ENCODE measurements around the gene SIGLEC12. TPM values are rescaled to one million over a fixed set of nuclear protein-coding genes. Genes with fewer than 3 reads are reported as not detected.
"Not testable (repeated sequence)": the region's sequence is repeated elsewhere in the genome, so short reads cannot be mapped to it uniquely, and the experiment has no call there.

The SIGLEC12 gene
- total RNA-seq, 2 donors from 2014 or later: 0.91 TPM; not detected in 1

- Histone ChIP-seq H3K27me3 (replicated peaks; ENCODE audit: insufficient read depth) (no peaks in the 10 kb centered on the region), H3K27ac (no peak overlapping the region), H3K4me1 (replicated peaks) (no peaks in the 10 kb centered on the region), H3K9me3 (no peaks in the 10 kb centered on the region), H3K4me3 (no peak overlapping the region), H3K36me3 (no peaks in the 10 kb centered on the region)
- intact Hi-C loops (cut with DNase I): no loop called here
- DNase-seq (ENCODE audit: low spot score): no peak
- TF ChIP-seq CTCF (IDR thresholded peaks at IDR 0.05): no peak
- TF ChIP-seq POLR2A (IDR thresholded peaks at IDR 0.05): no peak
- no peak for TF ChIP-seq POLR2AphosphoS5 (IDR thresholded peaks at IDR 0.05)
- 62% methylated on average over 4 of the region's 4 CpGs for WGBS
These were observed 32.4 kb downstream of the SIGLEC12 start for GRCh38 chr19:51469162-51469561.

- DNase-seq (ENCODE audit: low spot score): no peak
- no peaks in the 10 kb centered on the region for H3K27me3 ChIP-seq (replicated peaks; ENCODE audit: insufficient read depth)
- 60% methylated on average over 2 of the region's 2 CpGs for WGBS
- intact Hi-C loops (cut with DNase I): no loop called here
- no peaks in the 10 kb centered on the region for H3K9me3 ChIP-seq
- H3K4me1 ChIP-seq (replicated peaks): no peaks in the 10 kb centered on the region
- no peaks in the 10 kb centered on the region for H3K36me3 ChIP-seq
- H3K27ac ChIP-seq: no peak overlapping the region
- no peak overlapping the region for H3K4me3 ChIP-seq
- TF ChIP-seq CTCF (IDR thresholded peaks at IDR 0.05) (no peak), POLR2A (IDR thresholded peaks at IDR 0.05) (no peak), POLR2AphosphoS5 (IDR thresholded peaks at IDR 0.05) (no peak)
These were observed 33.1 kb downstream of the SIGLEC12 start for GRCh38 chr19:51468545-51468920.

GRCh38 chr19:51467864-51468544 lies 33.6 kb downstream of the SIGLEC12 start:
- no peak overlapping the region for H3K4me3 ChIP-seq
- H3K27ac ChIP-seq: no peak overlapping the region
- no peak for DNase-seq (ENCODE audit: low spot score)
- no peaks in the 10 kb centered on the region for H3K9me3 ChIP-seq
- TF ChIP-seq POLR2A (IDR thresholded peaks at IDR 0.05) (no peak), CTCF (IDR thresholded peaks at IDR 0.05) (no peak), POLR2AphosphoS5 (IDR thresholded peaks at IDR 0.05) (no peak)
- H3K36me3 ChIP-seq: no peaks in the 10 kb centered on the region
- H3K27me3 ChIP-seq (replicated peaks; ENCODE audit: insufficient read depth): no peaks in the 10 kb centered on the region
- no peaks in the 10 kb centered on the region for H3K4me1 ChIP-seq (replicated peaks)
- 85% methylated on average over 4 of the region's 4 CpGs for WGBS
- intact Hi-C loops (cut with DNase I): no loop called here

GRCh38 chr19:51466723-51467122 lies 34.9 kb downstream of the SIGLEC12 start:
- Histone ChIP-seq H3K9me3 (no peaks in the 10 kb centered on the region), H3K4me3 (no peak overlapping the region), H3K27me3 (replicated peaks; ENCODE audit: insufficient read depth) (no peaks in the 10 kb centered on the region), H3K27ac (no peak overlapping the region), H3K36me3 (no peaks in the 10 kb centered on the region), H3K4me1 (replicated peaks) (no peaks in the 10 kb centered on the region)
- WGBS: 52% methylated on average over 3 of the region's 3 CpGs
- intact Hi-C loops (cut with DNase I): no loop called here
- DNase-seq (ENCODE audit: low spot score): no peak
- no peak for TF ChIP-seq CTCF (IDR thresholded peaks at IDR 0.05)
- no peak for TF ChIP-seq POLR2AphosphoS5 (IDR thresholded peaks at IDR 0.05)
- TF ChIP-seq POLR2A (IDR thresholded peaks at IDR 0.05): no peak

GRCh38 chr19:51463976-51464581 lies 37.5 kb downstream of the SIGLEC12 start:
- H3K27ac ChIP-seq; intact Hi-C loops (cut with DNase I); H3K27me3 ChIP-seq (replicated peaks; ENCODE audit: insufficient read depth); H3K36me3 ChIP-seq; H3K4me3 ChIP-seq; H3K4me1 ChIP-seq (replicated peaks); DNase-seq (ENCODE audit: low spot score); H3K9me3 ChIP-seq: not testable (repeated sequence)
- 18% methylated on average over 15 of the region's 33 CpGs for WGBS

Measured in prostate gland (tissue), 2 donors.